ENCODE data around the gene AGBL4.

Gene AGBL4

DNA sequence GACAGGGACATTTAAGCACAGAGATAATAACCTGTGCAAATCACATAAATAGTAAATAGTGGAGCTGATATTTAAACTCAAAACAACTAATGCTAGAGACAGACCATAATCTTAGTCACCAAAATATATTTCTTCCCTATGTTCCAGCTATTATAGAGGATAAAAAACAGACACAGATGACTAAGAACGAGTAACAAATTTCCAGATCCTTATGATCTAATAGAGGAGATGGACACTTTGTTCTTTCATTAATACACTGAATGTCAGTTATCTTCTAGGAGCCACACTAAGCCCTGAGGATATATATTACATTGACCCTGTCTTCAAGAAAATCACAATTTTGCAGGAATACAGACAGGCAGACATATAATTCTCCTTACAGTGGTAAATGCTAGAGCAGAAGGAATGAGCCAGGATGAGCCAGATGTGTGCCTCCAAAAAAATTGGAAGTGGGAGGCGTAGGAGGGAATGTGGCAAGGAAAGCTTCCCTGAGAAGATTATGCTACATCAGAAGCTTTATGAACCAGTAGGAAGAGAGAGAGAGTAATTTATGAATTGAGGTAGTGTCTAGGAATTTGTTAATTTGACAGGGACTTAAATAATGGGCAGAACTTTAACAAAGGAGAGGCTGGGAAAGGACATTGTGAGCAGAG lies 851.7 kb downstream of the AGBL4 start:
- TF ChIP-seq YY1 (IDR thresholded peaks at IDR 0.05; ENCODE audit: low read depth) (no peak), RAD21 (IDR thresholded peaks at IDR 0.05; ENCODE audit: low read depth) (no peak), CREB1 (IDR thresholded peaks at IDR 0.05; ENCODE audit: low read depth) (no peak), NFIC (IDR thresholded peaks at IDR 0.05) (no peak), ZBTB7A (IDR thresholded peaks at IDR 0.05; ENCODE audit: low read depth) (no peak), EGR1 (IDR thresholded peaks at IDR 0.05) (no peak), EP300 (IDR thresholded peaks at IDR 0.05; ENCODE audit: borderline replicate concordance) (no peak), CEBPB (IDR thresholded peaks at IDR 0.05) (no peak), TAF1 (IDR thresholded peaks at IDR 0.05; ENCODE audit: low read depth) (no peak), TEAD4 (IDR thresholded peaks at IDR 0.05) (no peak)
- TF ChIP-seq, protein P1, sequence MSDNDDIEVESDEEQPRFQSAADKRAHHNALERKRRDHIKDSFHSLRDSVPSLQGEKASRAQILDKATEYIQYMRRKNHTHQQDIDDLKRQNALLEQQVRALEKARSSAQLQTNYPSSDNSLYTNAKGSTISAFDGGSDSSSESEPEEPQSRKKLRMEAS (IDR thresholded peaks at IDR 0.05), result no peak
- TF ChIP-seq, protein P2, sequence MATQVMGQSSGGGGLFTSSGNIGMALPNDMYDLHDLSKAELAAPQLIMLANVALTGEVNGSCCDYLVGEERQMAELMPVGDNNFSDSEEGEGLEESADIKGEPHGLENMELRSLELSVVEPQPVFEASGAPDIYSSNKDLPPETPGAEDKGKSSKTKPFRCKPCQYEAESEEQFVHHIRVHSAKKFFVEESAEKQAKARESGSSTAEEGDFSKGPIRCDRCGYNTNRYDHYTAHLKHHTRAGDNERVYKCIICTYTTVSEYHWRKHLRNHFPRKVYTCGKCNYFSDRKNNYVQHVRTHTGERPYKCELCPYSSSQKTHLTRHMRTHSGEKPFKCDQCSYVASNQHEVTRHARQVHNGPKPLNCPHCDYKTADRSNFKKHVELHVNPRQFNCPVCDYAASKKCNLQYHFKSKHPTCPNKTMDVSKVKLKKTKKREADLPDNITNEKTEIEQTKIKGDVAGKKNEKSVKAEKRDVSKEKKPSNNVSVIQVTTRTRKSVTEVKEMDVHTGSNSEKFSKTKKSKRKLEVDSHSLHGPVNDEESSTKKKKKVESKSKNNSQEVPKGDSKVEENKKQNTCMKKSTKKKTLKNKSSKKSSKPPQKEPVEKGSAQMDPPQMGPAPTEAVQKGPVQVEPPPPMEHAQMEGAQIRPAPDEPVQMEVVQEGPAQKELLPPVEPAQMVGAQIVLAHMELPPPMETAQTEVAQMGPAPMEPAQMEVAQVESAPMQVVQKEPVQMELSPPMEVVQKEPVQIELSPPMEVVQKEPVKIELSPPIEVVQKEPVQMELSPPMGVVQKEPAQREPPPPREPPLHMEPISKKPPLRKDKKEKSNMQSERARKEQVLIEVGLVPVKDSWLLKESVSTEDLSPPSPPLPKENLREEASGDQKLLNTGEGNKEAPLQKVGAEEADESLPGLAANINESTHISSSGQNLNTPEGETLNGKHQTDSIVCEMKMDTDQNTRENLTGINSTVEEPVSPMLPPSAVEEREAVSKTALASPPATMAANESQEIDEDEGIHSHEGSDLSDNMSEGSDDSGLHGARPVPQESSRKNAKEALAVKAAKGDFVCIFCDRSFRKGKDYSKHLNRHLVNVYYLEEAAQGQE (IDR thresholded peaks at IDR 0.05; ENCODE audit: low read depth), result no peak
- TF ChIP-seq, protein P3, sequence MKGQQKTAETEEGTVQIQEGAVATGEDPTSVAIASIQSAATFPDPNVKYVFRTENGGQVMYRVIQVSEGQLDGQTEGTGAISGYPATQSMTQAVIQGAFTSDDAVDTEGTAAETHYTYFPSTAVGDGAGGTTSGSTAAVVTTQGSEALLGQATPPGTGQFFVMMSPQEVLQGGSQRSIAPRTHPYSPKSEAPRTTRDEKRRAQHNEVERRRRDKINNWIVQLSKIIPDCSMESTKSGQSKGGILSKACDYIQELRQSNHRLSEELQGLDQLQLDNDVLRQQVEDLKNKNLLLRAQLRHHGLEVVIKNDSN (IDR thresholded peaks at IDR 0.05), result no peak

DNA sequence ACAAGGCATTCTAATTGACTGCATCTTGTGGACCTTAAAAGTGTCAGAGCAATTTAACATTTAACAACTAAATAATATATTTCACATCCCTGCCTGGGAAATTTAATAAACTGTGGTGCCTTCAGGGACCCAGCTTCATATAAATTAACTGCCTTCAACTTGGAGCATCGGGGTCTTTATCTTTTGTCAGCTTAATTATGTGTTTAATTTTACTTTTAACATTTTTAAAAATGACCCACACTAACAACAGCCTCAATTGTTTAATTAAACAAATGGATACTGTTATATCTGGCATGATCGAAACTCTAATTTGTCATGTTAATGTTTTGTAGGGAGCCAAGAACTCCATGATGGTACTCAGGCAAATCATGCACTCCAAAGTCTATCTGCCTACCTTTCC lies 857.7 kb downstream of the AGBL4 start:
- TF ChIP-seq, protein P3 (IDR thresholded peaks at IDR 0.05), result no peak
- TF ChIP-seq, protein P2 (IDR thresholded peaks at IDR 0.05; ENCODE audit: low read depth), result no peak
- TF ChIP-seq CEBPB (IDR thresholded peaks at IDR 0.05) (no peak), TCF12 (IDR thresholded peaks at IDR 0.05; ENCODE audit: low read depth) (no peak), YY1 (IDR thresholded peaks at IDR 0.05; ENCODE audit: low read depth) (no peak), RAD21 (IDR thresholded peaks at IDR 0.05; ENCODE audit: low read depth) (no peak), TEAD4 (IDR thresholded peaks at IDR 0.05) (no peak), EGR1 (IDR thresholded peaks at IDR 0.05) (no peak), NFIC (IDR thresholded peaks at IDR 0.05) (no peak), FOXM1 (IDR thresholded peaks at IDR 0.05; ENCODE audit: borderline replicate concordance, low read depth) (no peak), ZBTB7A (IDR thresholded peaks at IDR 0.05; ENCODE audit: low read depth) (no peak), TAF1 (IDR thresholded peaks at IDR 0.05; ENCODE audit: low read depth) (no peak), CREB1 (IDR thresholded peaks at IDR 0.05; ENCODE audit: low read depth) (no peak), EP300 (IDR thresholded peaks at IDR 0.05; ENCODE audit: borderline replicate concordance) (no peak)
- TF ChIP-seq, protein P1 (IDR thresholded peaks at IDR 0.05), result no peak

DNA sequence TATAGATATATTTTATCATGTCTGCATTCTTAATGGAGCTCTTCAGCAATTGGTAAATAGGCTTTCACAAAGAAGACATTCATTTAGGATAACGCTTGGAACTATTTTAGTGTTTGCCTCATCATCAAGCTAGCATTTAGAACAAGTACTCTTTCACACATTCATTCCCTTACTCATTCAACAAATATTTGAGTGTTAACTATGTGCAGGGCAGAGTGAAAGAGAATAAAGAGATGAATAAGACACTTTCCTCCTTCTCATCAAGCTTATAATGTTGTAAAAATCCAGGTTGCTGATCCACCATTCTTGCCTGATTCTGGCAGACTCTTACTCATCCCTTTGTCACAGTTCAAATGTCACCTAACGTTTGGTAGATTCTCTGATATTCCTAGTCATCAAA lies 860.7 kb downstream of the AGBL4 start:
- TF ChIP-seq, protein P1 (IDR thresholded peaks at IDR 0.05), result no peak
- TF ChIP-seq TCF12 (IDR thresholded peaks at IDR 0.05; ENCODE audit: low read depth) (no peak), TEAD4 (IDR thresholded peaks at IDR 0.05) (no peak), EP300 (IDR thresholded peaks at IDR 0.05; ENCODE audit: borderline replicate concordance) (no peak), RAD21 (IDR thresholded peaks at IDR 0.05; ENCODE audit: low read depth) (no peak), EGR1 (IDR thresholded peaks at IDR 0.05) (no peak), YY1 (IDR thresholded peaks at IDR 0.05; ENCODE audit: low read depth) (no peak), FOXM1 (IDR thresholded peaks at IDR 0.05; ENCODE audit: borderline replicate concordance, low read depth) (no peak), ZBTB7A (IDR thresholded peaks at IDR 0.05; ENCODE audit: low read depth) (no peak), TAF1 (IDR thresholded peaks at IDR 0.05; ENCODE audit: low read depth) (no peak), CREB1 (IDR thresholded peaks at IDR 0.05; ENCODE audit: low read depth) (no peak), NFIC (IDR thresholded peaks at IDR 0.05) (no peak), CEBPB (IDR thresholded peaks at IDR 0.05) (no peak)
- TF ChIP-seq, protein P2 (IDR thresholded peaks at IDR 0.05; ENCODE audit: low read depth), result no peak

DNA sequence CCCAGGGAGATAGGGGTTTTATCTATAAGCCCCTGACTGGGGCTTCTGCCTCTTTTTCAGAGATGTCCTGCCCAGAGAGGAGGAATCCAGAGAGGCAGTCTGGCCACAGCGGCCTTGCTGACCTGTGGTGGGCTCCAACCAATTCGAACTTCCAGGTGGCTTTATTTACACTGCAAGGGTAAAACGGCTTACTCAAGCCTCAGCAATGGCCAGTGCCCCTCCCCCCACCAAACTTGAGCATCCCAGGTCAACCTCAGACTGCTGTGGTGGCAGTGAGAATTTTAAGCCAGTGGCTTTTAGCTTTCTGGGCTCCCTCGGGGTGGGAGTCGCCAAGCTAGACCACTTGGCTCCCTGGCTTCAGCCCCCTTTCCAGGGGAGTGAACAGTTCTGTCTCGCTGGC lies 863.1 kb downstream of the AGBL4 start:
- TF ChIP-seq ZBTB7A (IDR thresholded peaks at IDR 0.05; ENCODE audit: low read depth), result no peak
- TF ChIP-seq, protein P3 (IDR thresholded peaks at IDR 0.05), result no peak
- TF ChIP-seq TAF1 (IDR thresholded peaks at IDR 0.05; ENCODE audit: low read depth), result no peak
- no peak for TF ChIP-seq TCF12 (IDR thresholded peaks at IDR 0.05; ENCODE audit: low read depth)
- TF ChIP-seq EP300 (IDR thresholded peaks at IDR 0.05; ENCODE audit: borderline replicate concordance), result no peak
- TF ChIP-seq TEAD4 (IDR thresholded peaks at IDR 0.05), result no peak
- TF ChIP-seq RAD21 (IDR thresholded peaks at IDR 0.05; ENCODE audit: low read depth), result no peak
- TF ChIP-seq CEBPB (IDR thresholded peaks at IDR 0.05), result no peak

Data from Ishikawa (cell line).